ENCODE data around the gene RGL1.

DNA sequence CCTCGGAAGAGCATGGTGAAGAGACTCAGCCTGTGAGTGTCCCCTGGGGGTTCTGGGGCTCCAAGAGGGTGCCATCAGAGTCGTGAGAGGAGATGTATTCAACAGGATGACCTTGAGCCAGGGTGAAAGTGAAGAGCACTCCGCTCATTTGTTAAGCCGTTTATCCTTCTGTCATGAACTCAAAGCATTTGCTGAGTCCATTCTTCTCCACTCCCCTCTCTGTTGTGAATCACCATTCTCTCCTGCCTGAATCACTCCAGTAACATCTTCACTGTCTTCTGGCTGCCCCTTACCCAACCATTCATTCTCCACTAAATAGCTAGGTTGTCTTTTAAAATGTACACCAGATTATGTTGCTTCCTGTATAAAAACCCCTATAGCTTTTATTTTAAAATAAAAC lies 102.2 kb downstream of the RGL1 start:
- TF ChIP-seq, protein P1, sequence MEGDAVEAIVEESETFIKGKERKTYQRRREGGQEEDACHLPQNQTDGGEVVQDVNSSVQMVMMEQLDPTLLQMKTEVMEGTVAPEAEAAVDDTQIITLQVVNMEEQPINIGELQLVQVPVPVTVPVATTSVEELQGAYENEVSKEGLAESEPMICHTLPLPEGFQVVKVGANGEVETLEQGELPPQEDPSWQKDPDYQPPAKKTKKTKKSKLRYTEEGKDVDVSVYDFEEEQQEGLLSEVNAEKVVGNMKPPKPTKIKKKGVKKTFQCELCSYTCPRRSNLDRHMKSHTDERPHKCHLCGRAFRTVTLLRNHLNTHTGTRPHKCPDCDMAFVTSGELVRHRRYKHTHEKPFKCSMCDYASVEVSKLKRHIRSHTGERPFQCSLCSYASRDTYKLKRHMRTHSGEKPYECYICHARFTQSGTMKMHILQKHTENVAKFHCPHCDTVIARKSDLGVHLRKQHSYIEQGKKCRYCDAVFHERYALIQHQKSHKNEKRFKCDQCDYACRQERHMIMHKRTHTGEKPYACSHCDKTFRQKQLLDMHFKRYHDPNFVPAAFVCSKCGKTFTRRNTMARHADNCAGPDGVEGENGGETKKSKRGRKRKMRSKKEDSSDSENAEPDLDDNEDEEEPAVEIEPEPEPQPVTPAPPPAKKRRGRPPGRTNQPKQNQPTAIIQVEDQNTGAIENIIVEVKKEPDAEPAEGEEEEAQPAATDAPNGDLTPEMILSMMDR (conservative IDR thresholded peaks at IDR 0.05): no peak
- TF ChIP-seq ZFX (IDR thresholded peaks at IDR 0.05): no peak
